Uterus (tissue), 2 donors: ENCODE measurements around the gene NLGN2.

Experiments
- POLR2A ChIP-seq, 2 donors: fragments of 450-650 bp; IDR thresholded peaks; one replicate each; pipeline ENCODE4 v1.6.1; 2016; ENCODE audit warnings: antibody characterized with exemption in 2 of 2, mild to moderate bottlenecking in 1 of 2, moderate library complexity in 1 of 2
- TF ChIP-seq, protein P1 (sequence below), 4 experiments: fragments of 200-600 bp in 2 of 4; fragments of 450-650 bp in 2 of 4; sonication (generic) in 2 of 4; IDR thresholded peaks; one replicate each; pipeline ENCODE4 v1.5.1; 2016 to 2019; ENCODE audit warnings: antibody characterized with exemption in 4 of 4, mild to moderate bottlenecking in 2 of 4, moderate library complexity in 1 of 4

GRCh38 chr17:7383742-7384488 lies 23.7 kb upstream of the NLGN2 start:
- TF ChIP-seq, protein P1, sequence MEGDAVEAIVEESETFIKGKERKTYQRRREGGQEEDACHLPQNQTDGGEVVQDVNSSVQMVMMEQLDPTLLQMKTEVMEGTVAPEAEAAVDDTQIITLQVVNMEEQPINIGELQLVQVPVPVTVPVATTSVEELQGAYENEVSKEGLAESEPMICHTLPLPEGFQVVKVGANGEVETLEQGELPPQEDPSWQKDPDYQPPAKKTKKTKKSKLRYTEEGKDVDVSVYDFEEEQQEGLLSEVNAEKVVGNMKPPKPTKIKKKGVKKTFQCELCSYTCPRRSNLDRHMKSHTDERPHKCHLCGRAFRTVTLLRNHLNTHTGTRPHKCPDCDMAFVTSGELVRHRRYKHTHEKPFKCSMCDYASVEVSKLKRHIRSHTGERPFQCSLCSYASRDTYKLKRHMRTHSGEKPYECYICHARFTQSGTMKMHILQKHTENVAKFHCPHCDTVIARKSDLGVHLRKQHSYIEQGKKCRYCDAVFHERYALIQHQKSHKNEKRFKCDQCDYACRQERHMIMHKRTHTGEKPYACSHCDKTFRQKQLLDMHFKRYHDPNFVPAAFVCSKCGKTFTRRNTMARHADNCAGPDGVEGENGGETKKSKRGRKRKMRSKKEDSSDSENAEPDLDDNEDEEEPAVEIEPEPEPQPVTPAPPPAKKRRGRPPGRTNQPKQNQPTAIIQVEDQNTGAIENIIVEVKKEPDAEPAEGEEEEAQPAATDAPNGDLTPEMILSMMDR (IDR thresholded peaks at IDR 0.05), result peak in 1 of 4 experiments; percentile 4
- no peak for TF ChIP-seq POLR2A (IDR thresholded peaks at IDR 0.05)
